IPS-18c (cell line): ENCODE data around the gene CAP1.
"Not testable (repeated sequence)": the region's sequence is repeated elsewhere in the genome, so short reads cannot be mapped to it uniquely, and the experiment has no call there.

ENCODE experiments used
- H3K4me3 ChIP-seq: 2 replicates; pipeline ENCODE4 v1.7.0; 2013; ENCODE audit warnings: low read depth, mild to moderate bottlenecking, low read length, moderate library complexity; ENCODE audit not compliant: insufficient read depth
- H3K9me3 ChIP-seq: one replicate; pipeline ENCODE4 v1.6.1; 2013; ENCODE audit warnings: mild to moderate bottlenecking, low read length, moderate library complexity; ENCODE audit not compliant: control insufficient read depth, insufficient read depth

CAP1 gene

GRCh38 chr1:40040511-40041465 is at the start of gene CAP1:
CAP1 (plus strand) TSS chr1:40040729; CDS start chr1:40059347, 18,618 bp downstream.
- Histone ChIP-seq H3K9me3 (no peaks in the 10 kb centered on the region), H3K4me3 (peak within 1 kb of the TSS; percentile 96)

- no peaks in the 10 kb centered on the region for H3K9me3 ChIP-seq
- no peak overlapping the region for H3K4me3 ChIP-seq
Measured at GRCh38 chr1:39992234-39992633, 48.3 kb upstream of the CAP1 start.

- H3K9me3 ChIP-seq, result no peaks in the 10 kb centered on the region
- H3K4me3 ChIP-seq, result no peak overlapping the region
Measured at GRCh38 chr1:39992888-39993287, 47.6 kb upstream of the CAP1 start.

GRCh38 chr1:39995973-39996393 is 44.5 kb upstream of the CAP1 start:
- Histone ChIP-seq H3K4me3 (no peak overlapping the region), H3K9me3 (no peaks in the 10 kb centered on the region)

GRCh38 chr1:39996396-39997004 is 44.0 kb upstream of the CAP1 start:
- Histone ChIP-seq H3K9me3 (no peaks in the 10 kb centered on the region), H3K4me3 (no peak overlapping the region)

GRCh38 chr1:40001456-40001855 is 39.1 kb upstream of the CAP1 start:
- Histone ChIP-seq H3K4me3 (no peak overlapping the region), H3K9me3 (no peaks in the 10 kb centered on the region)

- Histone ChIP-seq H3K9me3 (no peaks in the 10 kb centered on the region), H3K4me3 (no peak overlapping the region)
Measured at GRCh38 chr1:40003156-40004093, 37.1 kb upstream of the CAP1 start.

- Histone ChIP-seq H3K4me3 (no peak overlapping the region), H3K9me3 (no peaks in the 10 kb centered on the region)
Measured at GRCh38 chr1:40004857-40005256, 35.7 kb upstream of the CAP1 start.

- H3K9me3 ChIP-seq, H3K4me3 ChIP-seq: not testable (repeated sequence)
Measured at GRCh38 chr1:40007481-40008034, 33.0 kb upstream of the CAP1 start.

- H3K9me3 ChIP-seq, result no peaks in the 10 kb centered on the region
- H3K4me3 ChIP-seq, result no peak overlapping the region
Measured at GRCh38 chr1:40011198-40011597, 29.3 kb upstream of the CAP1 start.

- H3K4me3 ChIP-seq, result no peak overlapping the region
- no peaks in the 10 kb centered on the region for H3K9me3 ChIP-seq
Measured at GRCh38 chr1:40014253-40014706, 26.2 kb upstream of the CAP1 start.

GRCh38 chr1:40014812-40015594 is 25.5 kb upstream of the CAP1 start:
- H3K9me3 ChIP-seq, result no peaks in the 10 kb centered on the region

GRCh38 chr1:40017951-40018575 is 22.5 kb upstream of the CAP1 start:
- no peaks in the 10 kb centered on the region for H3K9me3 ChIP-seq

More at GRCh38 chr1:40014812-40015594, 25.5 kb upstream of the CAP1 start:
- no peak overlapping the region for H3K4me3 ChIP-seq

GRCh38 chr1:40020447-40021085 is 20.0 kb upstream of the CAP1 start:
- Histone ChIP-seq H3K9me3 (no peaks in the 10 kb centered on the region), H3K4me3 (no peak overlapping the region)

More at GRCh38 chr1:40017951-40018575, 22.5 kb upstream of the CAP1 start:
- H3K4me3 ChIP-seq, result no peak overlapping the region

GRCh38 chr1:40023379-40023944 is 17.1 kb upstream of the CAP1 start:
- Histone ChIP-seq H3K9me3 (no peaks in the 10 kb centered on the region), H3K4me3 (no peak overlapping the region)
